ENCODE results near the gene MSRB3. TPM values are rescaled to one million over a fixed set of nuclear protein-coding genes. Genes with fewer than 3 reads are reported as not detected.
"Not testable (repeated sequence)": the region's sequence is repeated elsewhere in the genome, so short reads cannot be mapped to it uniquely, and the experiment has no call there.

MSRB3 gene
- total and polyA plus RNA-seq, 5 donors: 59.7 to 210 (median 125) TPM

GRCh38 chr12:65474831-65475230 lies 196.3 kb downstream of the MSRB3 start:
- WGBS: 90% methylated on average over 6 of the region's 6 CpGs
- intact Hi-C loops (cut with DNase I): no loop called here
- Histone ChIP-seq H3K27me3 (ENCODE audit: control insufficient read depth, insufficient read depth) (no peaks in the 10 kb centered on the region), H3K4me1 (ENCODE audit: control insufficient read depth, insufficient read depth, low read length) (no peaks in the 10 kb centered on the region), H3K4me3 (ENCODE audit: low read length) (no peak overlapping the region), H3K27ac (ENCODE audit: low read length) (no peak overlapping the region), H3K9me3 (ENCODE audit: control insufficient read depth, low read length) (no peaks in the 10 kb centered on the region)
- DNase-seq (no peak), ATAC-seq (no peak)

- no peak for ATAC-seq
- intact Hi-C loops (cut with DNase I): no loop called here
- H3K27ac ChIP-seq (ENCODE audit: low read length): no peak overlapping the region
- H3K9me3 ChIP-seq (ENCODE audit: control insufficient read depth, low read length): no peaks in the 10 kb centered on the region
- no peak overlapping the region for H3K4me3 ChIP-seq (ENCODE audit: low read length)
- DNase-seq: no peak
- H3K4me1 ChIP-seq (ENCODE audit: control insufficient read depth, insufficient read depth, low read length): no peaks in the 10 kb centered on the region
- H3K27me3 ChIP-seq (ENCODE audit: control insufficient read depth, insufficient read depth): no peaks in the 10 kb centered on the region
Observed at GRCh38 chr12:65477721-65478120, 199.2 kb downstream of the MSRB3 start.

GRCh38 chr12:65483891-65484516 lies 205.5 kb downstream of the MSRB3 start:
- 99% methylated on average over 3 of the region's 3 CpGs for WGBS
- H3K27me3 ChIP-seq (ENCODE audit: control insufficient read depth, insufficient read depth); H3K9me3 ChIP-seq (ENCODE audit: control insufficient read depth, low read length); H3K4me1 ChIP-seq (ENCODE audit: control insufficient read depth, insufficient read depth, low read length); ATAC-seq; H3K4me3 ChIP-seq (ENCODE audit: low read length); intact Hi-C loops (cut with DNase I); DNase-seq; H3K27ac ChIP-seq (ENCODE audit: low read length): not testable (repeated sequence)

- no peaks in the 10 kb centered on the region for H3K27me3 ChIP-seq (ENCODE audit: control insufficient read depth, insufficient read depth)
- ATAC-seq: no peak
- H3K4me3 ChIP-seq (ENCODE audit: low read length): no peak overlapping the region
- no peak overlapping the region for H3K27ac ChIP-seq (ENCODE audit: low read length)
- intact Hi-C loops (cut with DNase I): no loop called here
- H3K9me3 ChIP-seq (ENCODE audit: control insufficient read depth, low read length): peaks cover 3% of the 10 kb centered on the region
- 91% methylated on average over 4 of the region's 4 CpGs for WGBS
- no peak for DNase-seq
- H3K4me1 ChIP-seq (ENCODE audit: control insufficient read depth, insufficient read depth, low read length): no peaks in the 10 kb centered on the region
Observed at GRCh38 chr12:65488197-65488596, 209.7 kb downstream of the MSRB3 start.

GRCh38 chr12:65490250-65490649 lies 211.8 kb downstream of the MSRB3 start:
- ATAC-seq: no peak
- Histone ChIP-seq H3K4me1 (ENCODE audit: control insufficient read depth, insufficient read depth, low read length) (no peaks in the 10 kb centered on the region), H3K27ac (ENCODE audit: low read length) (no peak overlapping the region), H3K27me3 (ENCODE audit: control insufficient read depth, insufficient read depth) (no peaks in the 10 kb centered on the region), H3K9me3 (ENCODE audit: control insufficient read depth, low read length) (no peaks in the 10 kb centered on the region), H3K4me3 (ENCODE audit: low read length) (no peak overlapping the region)
- intact Hi-C loops (cut with DNase I): no loop called here
- DNase-seq: no peak

GRCh38 chr12:65492998-65493912 lies 214.8 kb downstream of the MSRB3 start:
- Histone ChIP-seq H3K4me3 (ENCODE audit: low read length) (no peak overlapping the region), H3K27ac (ENCODE audit: low read length) (no peak overlapping the region), H3K27me3 (ENCODE audit: control insufficient read depth, insufficient read depth) (no peaks in the 10 kb centered on the region), H3K4me1 (ENCODE audit: control insufficient read depth, insufficient read depth, low read length) (peaks cover 3% of the 10 kb centered on the region), H3K9me3 (ENCODE audit: control insufficient read depth, low read length) (no peaks in the 10 kb centered on the region)
- DNase-seq: no peak
- no peak for ATAC-seq
- intact Hi-C loops (cut with DNase I): no loop called here
- 69% methylated on average over 1 of the region's 1 CpG for WGBS

GRCh38 chr12:65493913-65494245 lies 215.4 kb downstream of the MSRB3 start:
- intact Hi-C loops (cut with DNase I): no loop called here
- H3K9me3 ChIP-seq (ENCODE audit: control insufficient read depth, low read length): no peaks in the 10 kb centered on the region
- ATAC-seq (no peak), DNase-seq (no peak)
- no peak overlapping the region for H3K4me3 ChIP-seq (ENCODE audit: low read length)
- peaks cover 3% of the 10 kb centered on the region for H3K4me1 ChIP-seq (ENCODE audit: control insufficient read depth, insufficient read depth, low read length)
- H3K27ac ChIP-seq (ENCODE audit: low read length): no peak overlapping the region
- no peaks in the 10 kb centered on the region for H3K27me3 ChIP-seq (ENCODE audit: control insufficient read depth, insufficient read depth)
- WGBS: 59% methylated on average over 1 of the region's 1 CpG

- peaks cover 3% of the 10 kb centered on the region for H3K4me1 ChIP-seq (ENCODE audit: control insufficient read depth, insufficient read depth, low read length)
- no peak for ATAC-seq
- H3K27me3 ChIP-seq (ENCODE audit: control insufficient read depth, insufficient read depth): no peaks in the 10 kb centered on the region
- no peaks in the 10 kb centered on the region for H3K9me3 ChIP-seq (ENCODE audit: control insufficient read depth, low read length)
- H3K27ac ChIP-seq (ENCODE audit: low read length): no peak overlapping the region
- H3K4me3 ChIP-seq (ENCODE audit: low read length): no peak overlapping the region
- no peak for DNase-seq
- 52% methylated on average over 2 of the region's 2 CpGs for WGBS
- intact Hi-C loops (cut with DNase I): no loop called here
Observed at GRCh38 chr12:65494537-65494936, 216.1 kb downstream of the MSRB3 start.

GRCh38 chr12:65495233-65495632 lies 216.8 kb downstream of the MSRB3 start:
- no peak overlapping the region for H3K4me3 ChIP-seq (ENCODE audit: low read length)
- ATAC-seq (no peak), DNase-seq (no peak)
- WGBS: 38% methylated on average over 2 of the region's 2 CpGs
- intact Hi-C loops (cut with DNase I): no loop called here
- H3K27ac ChIP-seq (ENCODE audit: low read length): no peak overlapping the region
- peaks cover 3% of the 10 kb centered on the region for H3K4me1 ChIP-seq (ENCODE audit: control insufficient read depth, insufficient read depth, low read length)
- H3K9me3 ChIP-seq (ENCODE audit: control insufficient read depth, low read length): no peaks in the 10 kb centered on the region
- H3K27me3 ChIP-seq (ENCODE audit: control insufficient read depth, insufficient read depth): no peaks in the 10 kb centered on the region

- Histone ChIP-seq H3K4me1 (ENCODE audit: control insufficient read depth, insufficient read depth, low read length) (peaks cover 3% of the 10 kb centered on the region), H3K4me3 (ENCODE audit: low read length) (no peak overlapping the region), H3K9me3 (ENCODE audit: control insufficient read depth, low read length) (no peaks in the 10 kb centered on the region), H3K27me3 (ENCODE audit: control insufficient read depth, insufficient read depth) (no peaks in the 10 kb centered on the region), H3K27ac (ENCODE audit: low read length) (no peak overlapping the region)
- DNase-seq (peak; percentile 35 to 68 (median 64)), ATAC-seq (peak; percentile 63 to 64)
- intact Hi-C loops (cut with DNase I): no loop called here
- 39% methylated on average over 2 of the region's 2 CpGs for WGBS
Observed at GRCh38 chr12:65496617-65497016, 218.1 kb downstream of the MSRB3 start.

GRCh38 chr12:65497660-65498059 lies 219.2 kb downstream of the MSRB3 start:
- 69% methylated on average over 4 of the region's 4 CpGs for WGBS
- H3K4me3 ChIP-seq (ENCODE audit: low read length): no peak overlapping the region
- H3K27ac ChIP-seq (ENCODE audit: low read length): no peak overlapping the region
- intact Hi-C loops (cut with DNase I): no loop called here
- H3K27me3 ChIP-seq (ENCODE audit: control insufficient read depth, insufficient read depth): no peaks in the 10 kb centered on the region
- no peak for DNase-seq
- peak; percentile 21 to 36 for ATAC-seq
- H3K9me3 ChIP-seq (ENCODE audit: control insufficient read depth, low read length): no peaks in the 10 kb centered on the region
- H3K4me1 ChIP-seq (ENCODE audit: control insufficient read depth, insufficient read depth, low read length): peaks cover 3% of the 10 kb centered on the region
